Prostate gland (tissue), 2 donors: ENCODE data around the gene HNRNPF.
A peak's percentile ranks its signal among the peaks of the same experiment; 100 is the strongest.

Experiments
- CTCF ChIP-seq, 4 experiments: fragments of 200-600 bp in 2 of 4; fragments of 450-650 bp in 2 of 4; sonication (generic) in 2 of 4; IDR thresholded peaks; 1 replicate in 3 of 4; 2 replicates in 1 of 4; pipeline ENCODE4 v1.5.1; 2016 to 2019; ENCODE audit warnings: antibody characterized with exemption in 4 of 4, mild to moderate bottlenecking in 2 of 4, moderate library complexity in 2 of 4
- POLR2A ChIP-seq: fragments of 450-650 bp; IDR thresholded peaks from one replicate; pipeline ENCODE4 v1.6.1; 2016; ENCODE audit warnings: antibody characterized with exemption, mild to moderate bottlenecking
- POLR2AphosphoS5 ChIP-seq: sonication (generic); formaldehyde crosslinking; IDR thresholded peaks from one replicate; pipeline ENCODE4 v1.6.1; 2017; ENCODE audit warnings: antibody characterized with exemption

- TF ChIP-seq CTCF (IDR thresholded peaks at IDR 0.05) = no peak
- TF ChIP-seq POLR2AphosphoS5 = peak; percentile 72
- peak; percentile 54 for TF ChIP-seq POLR2A
Measured at GRCh38 chr10:43420369-43421200, 11.6 kb upstream of the HNRNPF start.
